HepG2 (cell line): ENCODE results near the gene SERPINE2. TPM values are rescaled to one million over a fixed set of nuclear protein-coding genes. Genes with fewer than 3 reads are reported as not detected.

Experiments used
- AHR ChIP-seq: IDR thresholded peaks from 2 replicates; pipeline ENCODE4 v1.6.1; 2018; ENCODE audit warnings: missing genetic modification reagents, missing compliant biosample characterization
- CBX5 ChIP-seq: sonication (generic); formaldehyde crosslinking; IDR thresholded peaks from 2 replicates; pipeline ENCODE4 v1.4.0; 2020; ENCODE audit warnings: missing genetic modification reagents, borderline replicate concordance
- CENPX ChIP-seq: sonication (generic); formaldehyde crosslinking; IDR thresholded peaks from 2 replicates; pipeline ENCODE4 v1.9.0; 2021; ENCODE audit warnings: mild to moderate bottlenecking, missing genetic modification reagents, moderate library complexity
- IKZF1 ChIP-seq: fragments of 450-650 bp; IDR thresholded peaks from 2 replicates; pipeline ENCODE4 v1.7.1; 2016
- NCOR1 ChIP-seq: fragments of 200-600 bp; sonication (generic); IDR thresholded peaks from 2 replicates; pipeline ENCODE4 v1.7.0; 2017; ENCODE audit warnings: antibody characterized with exemption, low read length, borderline replicate concordance
- NR2F1 ChIP-seq, 2 experiments: fragments of 450-650 bp in 1 of 2; formaldehyde crosslinking in 1 of 2; IDR thresholded peaks; 2 replicates each; pipeline versions ENCODE4 v1.5.0 to v1.6.1; 2016 to 2020; ENCODE audit warnings: mild to moderate bottlenecking in 1 of 2, missing compliant biosample characterization in 1 of 2, missing genetic modification reagents in 1 of 2, moderate library complexity in 1 of 2
- NR2F2 ChIP-seq: IDR thresholded peaks from 2 replicates; pipeline ENCODE4 v1.6.1; 2012; ENCODE audit warnings: low read depth, inconsistent platforms, borderline replicate concordance
- PAX8 ChIP-seq: sonication (generic); formaldehyde crosslinking; IDR thresholded peaks from 2 replicates; pipeline ENCODE4 v1.8.0; 2022; ENCODE audit warnings: mild to moderate bottlenecking, missing genetic modification reagents, borderline replicate concordance
- RARA ChIP-seq: IDR thresholded peaks from 2 replicates; pipeline ENCODE4 v1.6.1; 2016; ENCODE audit warnings: missing genetic modification reagents, missing compliant biosample characterization
- RFX5 ChIP-seq: IDR thresholded peaks from 2 replicates; pipeline ENCODE4 v1.6.1; 2011; ENCODE audit warnings: low read depth, low read length, improper control_type of control experiment
- SAP130 ChIP-seq: IDR thresholded peaks from 2 replicates; pipeline ENCODE4 v1.6.1; 2016; ENCODE audit warnings: low read depth
- SATB2 ChIP-seq: sonication (generic); formaldehyde crosslinking; IDR thresholded peaks from 2 replicates; pipeline ENCODE4 v1.5.0; 2020; ENCODE audit warnings: missing genetic modification reagents
- SIN3A ChIP-seq: IDR thresholded peaks from 2 replicates; pipeline ENCODE4 v1.6.1; 2011; ENCODE audit warnings: low read depth, mild to moderate bottlenecking, control low read depth, low read length, borderline replicate concordance
- SIX4 ChIP-seq: sonication (generic); formaldehyde crosslinking; IDR thresholded peaks from 2 replicates; pipeline ENCODE4 v1.4.0; 2020; ENCODE audit warnings: missing genetic modification reagents
- SSRP1 ChIP-seq: IDR thresholded peaks from 2 replicates; pipeline ENCODE4 v1.6.1; 2016; ENCODE audit warnings: control low read depth
- TGIF2 ChIP-seq: IDR thresholded peaks from 2 replicates; pipeline ENCODE4 v1.6.1; 2016; ENCODE audit warnings: control low read depth, missing compliant biosample characterization
- THAP11 ChIP-seq: IDR thresholded peaks from 2 replicates; pipeline ENCODE4 v1.6.1; 2016; ENCODE audit warnings: missing biosample characterization, missing genetic modification reagents
- ZFX ChIP-seq: sonication (generic); formaldehyde crosslinking; IDR thresholded peaks from 2 replicates; pipeline ENCODE4 v1.4.0; 2020; ENCODE audit warnings: mild to moderate bottlenecking, low read depth, missing genetic modification reagents, moderate library complexity
- ZNF224 ChIP-seq: sonication (generic); formaldehyde crosslinking; IDR thresholded peaks from 2 replicates; pipeline ENCODE4 v1.5.0; 2020; ENCODE audit warnings: mild to moderate bottlenecking, missing genetic modification reagents
- ZNF296 ChIP-seq: sonication (generic); formaldehyde crosslinking; conservative IDR thresholded peaks from 2 replicates; pipeline ENCODE4 v1.5.0; 2020; ENCODE audit warnings: mild to moderate bottlenecking, missing genetic modification reagents
- ZNF367 ChIP-seq: sonication (generic); formaldehyde crosslinking; IDR thresholded peaks from 2 replicates; pipeline ENCODE4 v1.4.0; 2020; ENCODE audit warnings: missing genetic modification reagents, borderline replicate concordance
- ZNF501 ChIP-seq: sonication (generic); formaldehyde crosslinking; IDR thresholded peaks from 2 replicates; pipeline ENCODE4 v1.5.1; 2020; ENCODE audit warnings: mild to moderate bottlenecking, moderate library complexity, missing genetic modification reagents
- ZNF652 ChIP-seq: IDR thresholded peaks from 2 replicates; pipeline ENCODE4 v1.6.1; 2016; ENCODE audit warnings: low read depth, borderline replicate concordance
- ZNF672 ChIP-seq: sonication (generic); formaldehyde crosslinking; IDR thresholded peaks from 2 replicates; pipeline ENCODE4 v1.8.1; 2022; ENCODE audit warnings: missing genetic modification reagents
- ZNF674 ChIP-seq: sonication (generic); formaldehyde crosslinking; IDR thresholded peaks from 2 replicates; pipeline ENCODE4 v1.5.0; 2020; ENCODE audit warnings: low read depth, mild to moderate bottlenecking, missing genetic modification reagents
- polyA plus RNA-seq, 8 experiments: library from polyadenylated mRNA; depleted of rRNA in 3 of 8; stranded (reverse) in 7 of 8; unstranded in 1 of 8; fragments of >200 nt; fragmentation: Illumina TruSeq in 4 of 8; extraction: Trizol in 4 of 8; gene quantifications; 2 replicates each; pipeline versions ENCODE4 v1.2.1 to v1.2.3, GENCODE V29; 2011 to 2016; ENCODE audit warnings: low read depth in 4 of 8, missing spikeins in 1 of 8, mixed read lengths in 1 of 8; ENCODE audit not compliant: insufficient read depth in 1 of 8
- total RNA-seq, 5 experiments: library from RNA; depleted of rRNA; stranded (reverse); fragments of >200 nt; fragmentation: Illumina TruSeq; extraction: Trizol; gene quantifications; 2 replicates each; pipeline ENCODE4 v1.2.3, GENCODE V29; 2016; ENCODE audit warnings: low read depth in 1 of 5
- TF ChIP-seq, protein P1 (sequence below): IDR thresholded peaks from 2 replicates; pipeline ENCODE4 v1.6.1; 2012; ENCODE audit warnings: low read depth, low read length, improper control_type of control experiment
- TF ChIP-seq, protein P2 (sequence below): sonication (generic); formaldehyde crosslinking; IDR thresholded peaks from 2 replicates; pipeline ENCODE4 v1.4.0; 2020; ENCODE audit warnings: mild to moderate bottlenecking, missing genetic modification reagents
- TF ChIP-seq, protein P3 (sequence below): IDR thresholded peaks from 2 replicates; pipeline ENCODE4 v1.6.1; 2012; ENCODE audit warnings: inconsistent platforms
- TF ChIP-seq, protein P4 (sequence below): sonication (generic); formaldehyde crosslinking; conservative IDR thresholded peaks from 2 replicates; pipeline ENCODE4 v1.4.0; 2020; ENCODE audit warnings: missing genetic modification reagents

The SERPINE2 gene
- total and polyA plus RNA-seq, 2 of the 13 experiments (the other 11 are each of a cell fraction or from before 2014, with no cell fraction given), result 7.9 to 18.1 TPM

DNA sequence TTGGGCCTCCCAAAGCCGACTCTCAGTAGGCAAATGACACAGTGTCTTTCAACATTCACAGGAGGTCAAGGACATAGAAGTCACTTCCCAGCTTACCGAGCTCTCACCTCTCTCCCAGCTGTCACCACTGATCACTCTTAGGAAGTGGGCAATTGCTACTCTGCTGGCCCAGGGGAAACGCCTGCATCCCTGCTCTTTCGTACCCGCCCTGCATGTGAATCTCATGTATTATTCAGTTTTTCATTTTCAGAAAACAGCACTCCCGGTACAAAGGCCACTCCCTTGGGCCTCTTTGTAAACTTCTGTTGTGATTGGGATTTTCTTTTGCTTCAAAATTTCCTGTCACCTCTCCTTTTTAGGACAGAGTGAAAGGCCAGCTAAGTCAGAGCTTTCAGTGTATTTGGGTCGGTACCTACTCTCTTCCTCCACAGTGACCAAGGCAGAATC lies 66.4 kb downstream of the SERPINE2 start (continued):
- TF ChIP-seq RFX5, result no peak
- 0 out of 2 replicates have a peak, but pooled peaks have one; percentile 31 for TF ChIP-seq NR2F2
- peak; percentile 23; the same call in 1 of the 2 replicates for TF ChIP-seq ZFX (CRISPR knock-in tag)
- peak; percentile 39; the same call in 1 of the 2 replicates for TF ChIP-seq THAP11 (CRISPR knock-in tag)
- peak; percentile 87 for TF ChIP-seq RARA (CRISPR knock-in tag)
- TF ChIP-seq NCOR1, result no peak
- peak; percentile 55; the same call in 1 of the 2 replicates for TF ChIP-seq SAP130
- TF ChIP-seq, protein P1, sequence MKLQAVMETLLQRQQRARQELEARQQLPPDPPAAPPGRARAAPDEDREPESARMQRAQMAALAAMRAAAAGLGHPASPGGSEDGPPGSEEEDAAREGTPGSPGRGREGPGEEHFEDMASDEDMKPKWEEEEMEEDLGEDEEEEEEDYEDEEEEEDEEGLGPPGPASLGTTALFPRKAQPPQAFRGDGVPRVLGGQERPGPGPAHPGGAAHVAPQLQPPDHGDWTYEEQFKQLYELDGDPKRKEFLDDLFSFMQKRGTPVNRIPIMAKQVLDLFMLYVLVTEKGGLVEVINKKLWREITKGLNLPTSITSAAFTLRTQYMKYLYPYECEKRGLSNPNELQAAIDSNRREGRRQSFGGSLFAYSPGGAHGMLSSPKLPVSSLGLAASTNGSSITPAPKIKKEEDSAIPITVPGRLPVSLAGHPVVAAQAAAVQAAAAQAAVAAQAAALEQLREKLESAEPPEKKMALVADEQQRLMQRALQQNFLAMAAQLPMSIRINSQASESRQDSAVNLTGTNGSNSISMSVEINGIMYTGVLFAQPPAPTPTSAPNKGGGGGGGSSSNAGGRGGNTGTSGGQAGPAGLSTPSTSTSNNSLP, result no peak
- TF ChIP-seq, protein P2, sequence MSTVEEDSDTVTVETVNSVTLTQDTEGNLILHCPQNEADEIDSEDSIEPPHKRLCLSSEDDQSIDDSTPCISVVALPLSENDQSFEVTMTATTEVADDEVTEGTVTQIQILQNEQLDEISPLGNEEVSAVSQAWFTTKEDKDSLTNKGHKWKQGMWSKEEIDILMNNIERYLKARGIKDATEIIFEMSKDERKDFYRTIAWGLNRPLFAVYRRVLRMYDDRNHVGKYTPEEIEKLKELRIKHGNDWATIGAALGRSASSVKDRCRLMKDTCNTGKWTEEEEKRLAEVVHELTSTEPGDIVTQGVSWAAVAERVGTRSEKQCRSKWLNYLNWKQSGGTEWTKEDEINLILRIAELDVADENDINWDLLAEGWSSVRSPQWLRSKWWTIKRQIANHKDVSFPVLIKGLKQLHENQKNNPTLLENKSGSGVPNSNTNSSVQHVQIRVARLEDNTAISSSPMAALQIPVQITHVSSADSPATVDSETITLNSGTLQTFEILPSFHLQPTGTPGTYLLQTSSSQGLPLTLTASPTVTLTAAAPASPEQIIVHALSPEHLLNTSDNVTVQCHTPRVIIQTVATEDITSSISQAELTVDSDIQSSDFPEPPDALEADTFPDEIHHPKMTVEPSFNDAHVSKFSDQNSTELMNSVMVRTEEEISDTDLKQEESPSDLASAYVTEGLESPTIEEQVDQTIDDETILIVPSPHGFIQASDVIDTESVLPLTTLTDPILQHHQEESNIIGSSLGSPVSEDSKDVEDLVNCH (CRISPR knock-in tag), result no peak
- peak; percentile 45; the same call in 1 of the 2 replicates for TF ChIP-seq SSRP1 (CRISPR knock-in tag)
- TF ChIP-seq NR2F1 (CRISPR knock-in tag; IDR thresholded peaks at IDR 0.05), result peak; percentile 83 to 91
- TF ChIP-seq SIX4 (CRISPR knock-in tag), result peak; percentile 33; the same call in 1 of the 2 replicates
- TF ChIP-seq, protein P3, sequence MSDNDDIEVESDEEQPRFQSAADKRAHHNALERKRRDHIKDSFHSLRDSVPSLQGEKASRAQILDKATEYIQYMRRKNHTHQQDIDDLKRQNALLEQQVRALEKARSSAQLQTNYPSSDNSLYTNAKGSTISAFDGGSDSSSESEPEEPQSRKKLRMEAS, result no peak
- TF ChIP-seq CBX5, result peak; percentile 21; the same call in 1 of the 2 replicates
- no peak for TF ChIP-seq ZNF367 (CRISPR knock-in tag)
- no peak for TF ChIP-seq CENPX (CRISPR knock-in tag)
- TF ChIP-seq ZNF224, result no peak
- no peak; the same call in 1 of the 2 replicates for TF ChIP-seq ZNF652
- no peak for TF ChIP-seq ZNF674
- no peak for TF ChIP-seq IKZF1
- peak; percentile 34; the same call in 1 of the 2 replicates for TF ChIP-seq TGIF2 (CRISPR knock-in tag)
- TF ChIP-seq ZNF672 (CRISPR knock-in tag), result no peak
- TF ChIP-seq AHR (CRISPR knock-in tag), result no peak
- no peak for TF ChIP-seq PAX8
- TF ChIP-seq, protein P4, sequence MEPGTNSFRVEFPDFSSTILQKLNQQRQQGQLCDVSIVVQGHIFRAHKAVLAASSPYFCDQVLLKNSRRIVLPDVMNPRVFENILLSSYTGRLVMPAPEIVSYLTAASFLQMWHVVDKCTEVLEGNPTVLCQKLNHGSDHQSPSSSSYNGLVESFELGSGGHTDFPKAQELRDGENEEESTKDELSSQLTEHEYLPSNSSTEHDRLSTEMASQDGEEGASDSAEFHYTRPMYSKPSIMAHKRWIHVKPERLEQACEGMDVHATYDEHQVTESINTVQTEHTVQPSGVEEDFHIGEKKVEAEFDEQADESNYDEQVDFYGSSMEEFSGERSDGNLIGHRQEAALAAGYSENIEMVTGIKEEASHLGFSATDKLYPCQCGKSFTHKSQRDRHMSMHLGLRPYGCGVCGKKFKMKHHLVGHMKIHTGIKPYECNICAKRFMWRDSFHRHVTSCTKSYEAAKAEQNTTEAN (CRISPR knock-in tag), result 0 out of 2 replicates have a peak, but pooled peaks have one; percentile 46
- TF ChIP-seq SIN3A, result no peak
- no peak for TF ChIP-seq ZNF296 (CRISPR knock-in tag)
- TF ChIP-seq SATB2 (CRISPR knock-in tag), result no peak
- TF ChIP-seq ZNF501 (CRISPR knock-in tag), result 0 out of 2 replicates have a peak, but pooled peaks have one; percentile 38
